Measurements from ENCODE around the gene NATD1.
"Not testable (repeated sequence)": the region's sequence is repeated elsewhere in the genome, so short reads cannot be mapped to it uniquely, and the experiment has no call there.

Gene NATD1

GRCh38 chr17:21233581-21234347 lies 19.4 kb downstream of the NATD1 start:
- no peaks in the 10 kb centered on the region for H3K36me3 ChIP-seq (ENCODE audit: control insufficient read depth, low read depth, low read length)
- H3K4me1 ChIP-seq (ENCODE audit: control insufficient read depth, low read depth, low read length) = no peaks in the 10 kb centered on the region
- H3K9me3 ChIP-seq (ENCODE audit: control insufficient read depth, low read depth, low read length) = no peaks in the 10 kb centered on the region
- H3K9ac ChIP-seq (ENCODE audit: low read length) = no peak overlapping the region
- H3K4me3 ChIP-seq (ENCODE audit: low read length) = no peak overlapping the region
- H3K27me3 ChIP-seq (ENCODE audit: control insufficient read depth, insufficient read depth, low read length) = no peaks in the 10 kb centered on the region
- H3K27ac ChIP-seq (ENCODE audit: low read length) = no peak overlapping the region

DNA sequence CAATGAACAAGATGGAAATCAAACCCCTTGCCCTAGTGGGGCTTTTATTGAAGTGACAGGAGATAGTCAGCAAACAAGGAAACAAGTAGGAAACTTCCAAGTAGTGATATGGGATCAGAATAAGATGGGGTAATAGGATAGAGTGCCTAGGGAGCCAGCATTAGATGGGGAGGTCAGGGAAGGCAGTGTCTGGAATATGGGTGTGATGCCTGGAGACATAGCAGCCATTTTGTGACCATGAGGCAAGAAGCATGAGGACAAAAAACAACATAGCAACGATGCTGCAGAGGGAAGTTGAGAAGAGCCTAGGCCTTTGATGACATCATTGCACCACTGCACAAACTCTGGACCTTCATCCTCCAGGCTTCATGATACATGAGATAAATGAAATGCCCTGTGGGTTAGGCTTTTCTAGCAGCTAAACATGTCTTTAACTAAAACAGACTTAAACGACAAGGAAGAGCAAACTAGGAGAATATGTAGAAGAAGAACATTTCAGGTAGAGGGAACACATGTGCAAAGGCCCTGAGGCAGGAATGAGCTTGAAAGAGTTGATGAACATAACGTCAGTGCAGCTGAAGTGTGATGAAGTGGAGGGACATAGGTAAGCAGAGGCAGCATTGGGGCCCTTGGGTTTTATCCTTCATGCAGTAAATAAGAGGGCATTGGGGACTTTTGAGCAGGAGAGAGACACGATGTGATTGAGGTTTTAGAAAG lies 21.0 kb downstream of the NATD1 start:
- Histone ChIP-seq H3K9me3 (ENCODE audit: control insufficient read depth, low read depth, low read length) (no peaks in the 10 kb centered on the region), H3K4me3 (ENCODE audit: low read length) (no peak overlapping the region), H3K27me3 (ENCODE audit: control insufficient read depth, insufficient read depth, low read length) (no peaks in the 10 kb centered on the region), H3K36me3 (ENCODE audit: control insufficient read depth, low read depth, low read length) (no peaks in the 10 kb centered on the region), H3K4me1 (ENCODE audit: control insufficient read depth, low read depth, low read length) (no peaks in the 10 kb centered on the region), H3K9ac (ENCODE audit: low read length) (no peak overlapping the region), H3K27ac (ENCODE audit: low read length) (no peak overlapping the region)

DNA sequence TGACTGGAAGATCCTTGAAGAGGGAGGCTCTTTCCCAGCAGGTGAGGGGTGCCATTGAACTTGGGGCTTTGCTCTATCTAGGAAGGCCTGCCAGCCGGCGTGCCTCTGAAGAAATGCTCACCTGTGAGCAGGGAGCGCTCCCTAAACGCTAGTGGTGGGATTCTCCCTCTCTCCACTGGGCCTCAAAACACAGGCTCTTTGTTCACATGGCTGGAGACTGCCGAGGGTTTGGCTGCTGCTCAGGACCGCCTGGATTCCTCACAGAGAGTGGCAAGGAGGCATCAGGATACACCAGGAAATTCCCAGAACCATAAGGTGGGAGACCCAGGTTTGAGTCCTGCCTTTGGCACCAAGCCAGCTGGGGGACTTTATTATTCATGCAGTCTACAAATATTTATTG lies 21.7 kb downstream of the NATD1 start:
- Histone ChIP-seq H3K4me3 (ENCODE audit: low read length) (no peak overlapping the region), H3K27ac (ENCODE audit: low read length) (no peak overlapping the region), H3K36me3 (ENCODE audit: control insufficient read depth, low read depth, low read length) (no peaks in the 10 kb centered on the region), H3K9me3 (ENCODE audit: control insufficient read depth, low read depth, low read length) (no peaks in the 10 kb centered on the region), H3K4me1 (ENCODE audit: control insufficient read depth, low read depth, low read length) (no peaks in the 10 kb centered on the region), H3K27me3 (ENCODE audit: control insufficient read depth, insufficient read depth, low read length) (no peaks in the 10 kb centered on the region), H3K9ac (ENCODE audit: low read length) (no peak overlapping the region)

- H3K27me3 ChIP-seq (ENCODE audit: control insufficient read depth, insufficient read depth, low read length) = no peaks in the 10 kb centered on the region
- H3K9ac ChIP-seq (ENCODE audit: low read length) = no peak overlapping the region
- H3K4me3 ChIP-seq (ENCODE audit: low read length) = no peak overlapping the region
- no peaks in the 10 kb centered on the region for H3K9me3 ChIP-seq (ENCODE audit: control insufficient read depth, low read depth, low read length)
- H3K36me3 ChIP-seq (ENCODE audit: control insufficient read depth, low read depth, low read length) = no peaks in the 10 kb centered on the region
- no peaks in the 10 kb centered on the region for H3K4me1 ChIP-seq (ENCODE audit: control insufficient read depth, low read depth, low read length)
- H3K27ac ChIP-seq (ENCODE audit: low read length) = no peak overlapping the region
Measured at GRCh38 chr17:21228845-21229244, 24.4 kb downstream of the NATD1 start.

DNA sequence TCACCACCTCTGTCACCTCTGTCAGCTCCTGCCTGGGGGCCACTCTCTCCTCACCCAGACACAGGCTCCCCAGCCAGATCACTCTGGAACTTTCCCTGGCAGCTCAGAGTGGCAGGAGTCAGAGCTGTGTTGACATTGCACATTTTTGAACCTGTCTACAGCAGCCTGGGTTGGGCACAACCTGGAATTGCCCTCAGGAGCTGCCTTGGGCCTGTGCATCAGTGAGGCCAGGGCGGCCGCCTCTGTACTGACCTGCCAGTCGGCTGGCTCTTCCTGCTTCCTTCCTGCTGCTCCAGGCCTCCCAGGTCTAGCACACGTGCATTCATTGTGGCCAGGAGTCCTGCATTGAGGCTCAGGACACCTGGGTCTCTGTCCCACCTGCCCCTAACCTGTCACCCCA lies 25.1 kb downstream of the NATD1 start:
- Histone ChIP-seq H3K9ac (ENCODE audit: low read length) (no peak overlapping the region), H3K27me3 (ENCODE audit: control insufficient read depth, insufficient read depth, low read length) (no peaks in the 10 kb centered on the region)

DNA sequence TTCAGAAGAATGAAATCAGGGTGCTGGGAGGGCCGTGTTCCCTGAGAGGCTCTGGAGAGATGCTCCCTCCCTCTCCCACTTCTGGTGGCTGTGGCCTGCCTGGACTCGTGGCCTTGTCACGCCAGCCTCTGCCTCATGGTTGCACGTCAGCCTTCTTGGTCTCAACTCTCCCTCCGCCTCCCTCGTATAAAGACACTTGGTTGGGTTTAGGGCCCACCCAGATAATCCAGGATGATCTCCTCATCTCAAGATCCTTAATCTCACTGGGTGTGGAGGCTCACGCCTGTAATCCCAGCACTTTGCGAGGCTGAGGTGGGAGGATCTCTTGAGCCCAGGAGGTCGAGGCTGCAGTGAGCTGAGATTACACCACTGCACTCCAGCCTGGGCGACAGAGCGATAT lies 25.9 kb downstream of the NATD1 start:
- not testable (repeated sequence) for H3K4me3 ChIP-seq (ENCODE audit: low read length); H3K9me3 ChIP-seq (ENCODE audit: control insufficient read depth, low read depth, low read length); H3K36me3 ChIP-seq (ENCODE audit: control insufficient read depth, low read depth, low read length); H3K27ac ChIP-seq (ENCODE audit: low read length); H3K4me1 ChIP-seq (ENCODE audit: control insufficient read depth, low read depth, low read length); H3K27me3 ChIP-seq (ENCODE audit: control insufficient read depth, insufficient read depth, low read length); H3K9ac ChIP-seq (ENCODE audit: low read length)

More for the DNA sequence above, 25.1 kb downstream of the NATD1 start:
- Histone ChIP-seq H3K9me3 (ENCODE audit: control insufficient read depth, low read depth, low read length) (no peaks in the 10 kb centered on the region), H3K4me3 (ENCODE audit: low read length) (no peak overlapping the region), H3K36me3 (ENCODE audit: control insufficient read depth, low read depth, low read length) (no peaks in the 10 kb centered on the region), H3K27ac (ENCODE audit: low read length) (no peak overlapping the region), H3K4me1 (ENCODE audit: control insufficient read depth, low read depth, low read length) (no peaks in the 10 kb centered on the region)

DNA sequence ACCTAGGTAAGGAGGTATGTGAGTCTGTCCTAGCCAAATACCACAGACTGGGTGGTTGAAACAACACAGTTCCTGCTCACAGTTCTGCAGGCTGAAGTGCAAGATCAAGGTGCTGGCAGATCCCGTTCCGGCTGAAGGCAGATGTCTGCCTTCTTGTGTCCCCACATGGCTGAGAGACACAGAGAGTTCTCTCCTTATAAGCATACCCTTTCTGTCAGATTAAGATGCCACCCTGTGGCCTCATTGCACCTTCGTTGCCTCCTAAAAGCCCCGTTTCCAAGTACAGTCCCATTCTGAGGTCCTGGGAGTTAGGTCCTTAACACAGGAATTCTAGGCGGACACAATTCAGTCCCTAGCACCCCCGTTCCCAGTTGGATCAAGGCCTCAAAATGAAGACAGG lies 30.1 kb downstream of the NATD1 start:
- Histone ChIP-seq H3K4me3 (ENCODE audit: low read length) (no peak overlapping the region), H3K27ac (ENCODE audit: low read length) (no peak overlapping the region), H3K36me3 (ENCODE audit: control insufficient read depth, low read depth, low read length) (no peaks in the 10 kb centered on the region), H3K4me1 (ENCODE audit: control insufficient read depth, low read depth, low read length) (no peaks in the 10 kb centered on the region), H3K9me3 (ENCODE audit: control insufficient read depth, low read depth, low read length) (no peaks in the 10 kb centered on the region), H3K9ac (ENCODE audit: low read length) (no peak overlapping the region), H3K27me3 (ENCODE audit: control insufficient read depth, insufficient read depth, low read length) (no peaks in the 10 kb centered on the region)

GRCh38 chr17:21218831-21219380 lies 34.3 kb downstream of the NATD1 start:
- peaks cover 13% of the 10 kb centered on the region for H3K4me1 ChIP-seq (ENCODE audit: control insufficient read depth, low read depth, low read length)
- H3K9ac ChIP-seq (ENCODE audit: low read length) = no peak overlapping the region
- no peak overlapping the region for H3K27ac ChIP-seq (ENCODE audit: low read length)
- H3K27me3 ChIP-seq (ENCODE audit: control insufficient read depth, insufficient read depth, low read length) = no peaks in the 10 kb centered on the region
- no peaks in the 10 kb centered on the region for H3K36me3 ChIP-seq (ENCODE audit: control insufficient read depth, low read depth, low read length)
- no peak overlapping the region for H3K4me3 ChIP-seq (ENCODE audit: low read length)
- H3K9me3 ChIP-seq (ENCODE audit: control insufficient read depth, low read depth, low read length) = no peaks in the 10 kb centered on the region

DNA sequence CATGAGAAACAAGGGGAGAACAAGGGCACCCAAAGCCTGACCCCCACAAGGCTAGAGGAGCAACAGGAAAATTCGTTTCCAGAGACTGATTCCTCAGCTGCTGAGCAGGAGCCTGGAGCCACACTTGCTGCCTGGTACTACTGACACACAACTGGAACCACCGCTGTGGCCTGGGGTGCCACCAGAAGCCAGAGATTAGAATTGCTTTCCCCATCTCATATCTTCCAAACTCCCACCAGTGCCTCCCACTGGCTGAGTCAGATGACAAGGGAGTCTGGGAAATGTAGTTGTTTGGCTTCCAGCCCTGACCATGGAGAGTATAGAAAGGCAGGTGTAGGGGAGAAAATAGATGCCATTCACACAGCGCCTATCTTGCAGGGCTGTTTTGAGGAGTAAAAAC lies 35.1 kb downstream of the NATD1 start:
- H3K9ac ChIP-seq (ENCODE audit: low read length) = no peak overlapping the region
- H3K36me3 ChIP-seq (ENCODE audit: control insufficient read depth, low read depth, low read length) = no peaks in the 10 kb centered on the region
- H3K27me3 ChIP-seq (ENCODE audit: control insufficient read depth, insufficient read depth, low read length) = no peaks in the 10 kb centered on the region
- no peak overlapping the region for H3K27ac ChIP-seq (ENCODE audit: low read length)
- H3K4me1 ChIP-seq (ENCODE audit: control insufficient read depth, low read depth, low read length) = peaks cover 13% of the 10 kb centered on the region
- H3K9me3 ChIP-seq (ENCODE audit: control insufficient read depth, low read depth, low read length) = no peaks in the 10 kb centered on the region
- no peak overlapping the region for H3K4me3 ChIP-seq (ENCODE audit: low read length)

- no peak overlapping the region for H3K27ac ChIP-seq (ENCODE audit: low read length)
- H3K27me3 ChIP-seq (ENCODE audit: control insufficient read depth, insufficient read depth, low read length) = no peaks in the 10 kb centered on the region
Measured at GRCh38 chr17:21217346-21217745, 35.9 kb downstream of the NATD1 start.

DNA sequence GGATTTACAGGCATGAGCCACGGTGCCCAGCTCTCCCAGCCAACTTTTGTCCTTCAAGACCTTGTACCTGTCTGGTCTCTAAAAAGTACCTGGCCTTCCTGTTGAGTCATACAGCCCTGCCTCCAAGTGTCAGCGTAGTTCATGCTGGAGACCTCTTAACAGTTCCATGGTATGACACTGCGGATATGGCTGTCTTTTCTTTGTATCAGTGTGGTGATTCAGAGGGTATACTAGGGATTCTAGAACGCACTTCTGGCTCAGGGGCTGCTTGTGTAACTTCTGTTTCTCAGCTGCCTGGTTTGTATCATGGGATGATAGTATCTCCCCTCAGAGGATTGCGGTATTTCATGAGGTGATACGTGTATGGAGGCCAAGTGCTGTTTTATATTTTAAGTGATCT lies 37.3 kb downstream of the NATD1 start:
- peaks cover 3% of the 10 kb centered on the region for H3K36me3 ChIP-seq (ENCODE audit: control insufficient read depth, low read depth, low read length)
- H3K27ac ChIP-seq (ENCODE audit: low read length) = no peak overlapping the region
- no peak overlapping the region for H3K9ac ChIP-seq (ENCODE audit: low read length)
- H3K9me3 ChIP-seq (ENCODE audit: control insufficient read depth, low read depth, low read length) = no peaks in the 10 kb centered on the region
- no peaks in the 10 kb centered on the region for H3K27me3 ChIP-seq (ENCODE audit: control insufficient read depth, insufficient read depth, low read length)
- peaks cover 26% of the 10 kb centered on the region for H3K4me1 ChIP-seq (ENCODE audit: control insufficient read depth, low read depth, low read length)
- no peak overlapping the region for H3K4me3 ChIP-seq (ENCODE audit: low read length)

More at GRCh38 chr17:21217346-21217745, 35.9 kb downstream of the NATD1 start:
- Histone ChIP-seq H3K4me3 (ENCODE audit: low read length) (no peak overlapping the region), H3K4me1 (ENCODE audit: control insufficient read depth, low read depth, low read length) (peaks cover 21% of the 10 kb centered on the region), H3K9me3 (ENCODE audit: control insufficient read depth, low read depth, low read length) (no peaks in the 10 kb centered on the region), H3K36me3 (ENCODE audit: control insufficient read depth, low read depth, low read length) (no peaks in the 10 kb centered on the region), H3K9ac (ENCODE audit: low read length) (no peak overlapping the region)

Measured in iPS-18a (cell line).